ENCODE results near the gene CENPO.

GRCh38 chr2:24837996-24838513 lies 44.8 kb downstream of the CENPO start:
- TF ChIP-seq CTCF (IDR thresholded peaks at IDR 0.05; ENCODE audit: poor library complexity) (no peak), EZH2phosphoT487 (IDR thresholded peaks at IDR 0.05; ENCODE audit: low read depth, severe bottlenecking, unreplicated experiment) (no peak), EZH2 (IDR thresholded peaks at IDR 0.05; ENCODE audit: borderline replicate concordance) (no peak)
